Trophoblast cell (in vitro differentiated cells and primary cell): ENCODE results near the gene CRYGN.

ENCODE experiments used
- DNase-seq, 2 donors: peaks; one replicate each; pipeline ENCODE4 v3.0.0-alpha.2; 2016
- H2AFZ ChIP-seq: 2 replicates; pipeline ENCODE4 v1.6.1; 2013; ENCODE audit warnings: low read length, moderate library complexity, mild to moderate bottlenecking; ENCODE audit not compliant: insufficient read depth, poor library complexity
- H2AK5ac ChIP-seq: 2 replicates; pipeline ENCODE4 v1.6.1; 2013; ENCODE audit warnings: mild to moderate bottlenecking, low read length
- H2BK120ac ChIP-seq: 2 replicates; pipeline ENCODE4 v1.6.1; 2013; ENCODE audit warnings: low read length, mild to moderate bottlenecking, moderate library complexity; ENCODE audit not compliant: insufficient read depth, poor library complexity
- H2BK12ac ChIP-seq: 2 replicates; pipeline ENCODE4 v1.6.1; 2013; ENCODE audit warnings: mild to moderate bottlenecking, low read length, moderate library complexity
- H2BK5ac ChIP-seq: 2 replicates; pipeline ENCODE4 v1.6.1; 2013; ENCODE audit warnings: low read length, low read depth, moderate library complexity, mild to moderate bottlenecking; ENCODE audit not compliant: poor library complexity
- H3K14ac ChIP-seq: 2 replicates; pipeline ENCODE4 v1.6.1; 2013; ENCODE audit warnings: mild to moderate bottlenecking, low read length
- H3K18ac ChIP-seq: 2 replicates; pipeline ENCODE4 v1.6.1; 2013; ENCODE audit warnings: mild to moderate bottlenecking, low read length
- H3K23ac ChIP-seq: 2 replicates; pipeline ENCODE4 v1.6.1; 2013; ENCODE audit warnings: low read length
- H3K27ac ChIP-seq: 2 replicates; pipeline ENCODE4 v1.5.1; 2013; ENCODE audit warnings: low read depth, mild to moderate bottlenecking, inconsistent platforms, low read length, moderate library complexity
- H3K27me3 ChIP-seq: 2 replicates; pipeline ENCODE4 v1.6.1; 2013; ENCODE audit warnings: inconsistent platforms, mild to moderate bottlenecking, low read length, moderate library complexity; ENCODE audit not compliant: insufficient read depth
- H3K36me3 ChIP-seq, 2 experiments: 1 replicate in 1 of 2; 2 replicates in 1 of 2; pipeline ENCODE4 v1.6.1; 2013; ENCODE audit warnings: low read length in 2 of 2, mild to moderate bottlenecking in 2 of 2, moderate library complexity in 1 of 2; ENCODE audit not compliant: insufficient read depth in 2 of 2, control insufficient read depth in 1 of 2
- H3K4ac ChIP-seq: 2 replicates; pipeline ENCODE4 v1.6.1; 2013; ENCODE audit warnings: low read depth, mild to moderate bottlenecking, low read length, moderate library complexity
- H3K4me1 ChIP-seq, 2 experiments: 1 replicate in 1 of 2; 2 replicates in 1 of 2; pipeline ENCODE4 v1.6.1; 2013; ENCODE audit warnings: low read length in 2 of 2, mild to moderate bottlenecking in 2 of 2, moderate library complexity in 1 of 2; ENCODE audit not compliant: insufficient read depth in 2 of 2, control insufficient read depth in 1 of 2
- H3K4me2 ChIP-seq: 2 replicates; pipeline ENCODE4 v1.6.1; 2013; ENCODE audit warnings: inconsistent platforms, mild to moderate bottlenecking, low read length, moderate library complexity
- H3K4me3 ChIP-seq: 2 replicates; pipeline ENCODE4 v1.5.1; 2013; ENCODE audit warnings: mild to moderate bottlenecking, low read depth, low read length, inconsistent platforms
- H3K79me1 ChIP-seq: one replicate; pipeline ENCODE4 v1.6.1; 2013; ENCODE audit warnings: low read length
- H3K79me2 ChIP-seq: 2 replicates; pipeline ENCODE4 v1.6.1; 2013; ENCODE audit warnings: low read length, mild to moderate bottlenecking; ENCODE audit not compliant: control insufficient read depth, insufficient read depth, poor library complexity
- H3K9ac ChIP-seq: 2 replicates; pipeline ENCODE4 v1.6.1; 2013; ENCODE audit warnings: mild to moderate bottlenecking, low read length
- H3K9me3 ChIP-seq: 2 replicates; pipeline ENCODE4 v1.6.1; 2013; ENCODE audit warnings: low read depth, mild to moderate bottlenecking, control low read depth, inconsistent platforms, low read length; ENCODE audit not compliant: insufficient read depth
- H4K12ac ChIP-seq: 2 replicates; pipeline ENCODE4 v1.6.1; 2013; ENCODE audit warnings: low read depth, mild to moderate bottlenecking, low read length, moderate library complexity
- H4K8ac ChIP-seq: 2 replicates; pipeline ENCODE4 v1.6.1; 2013; ENCODE audit warnings: low read depth, mild to moderate bottlenecking, low read length, moderate library complexity
- H4K91ac ChIP-seq: one replicate; pipeline ENCODE4 v1.6.1; 2013; ENCODE audit warnings: low read depth, mild to moderate bottlenecking, low read length, moderate library complexity
- WGBS: extraction: QIAGEN DNeasy Blood & Tissue Kit; methylation state at CpG from one replicate; pipeline ENCODE4 v1.1.7; 2013; ENCODE audit warnings: missing lambda C conversion rate; ENCODE audit not compliant: insufficient read length, insufficient coverage; ENCODE audit errors: extremely low coverage; 5-methylcytosine and 5-hydroxymethylcytosine counted together

The CRYGN gene

DNA sequence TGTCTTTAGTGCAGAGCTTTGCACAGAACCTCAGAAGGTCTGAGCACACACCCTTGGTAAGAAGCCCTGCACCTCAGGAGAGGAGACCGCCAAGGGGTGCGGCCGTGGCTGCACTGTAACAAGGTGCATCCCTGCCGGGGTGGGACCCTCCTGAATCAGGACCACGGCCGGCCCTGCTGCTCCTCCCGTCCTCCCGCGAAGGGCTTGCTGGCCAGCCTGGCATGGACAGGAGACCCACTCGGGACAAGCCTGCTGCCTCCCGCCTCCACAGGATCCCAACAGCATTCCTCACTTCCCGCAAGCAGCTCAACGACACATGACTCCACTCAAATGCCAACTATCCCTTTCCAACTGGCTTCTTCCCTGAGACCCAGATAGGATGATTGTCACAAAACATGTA, 42.9 kb downstream of the CRYGN start:
- peaks cover 1 to 5% of the 10 kb centered on the region in 2 experiments for H3K36me3 ChIP-seq
- H4K12ac ChIP-seq: no peak overlapping the region
- no peaks in the 10 kb centered on the region for H3K79me2 ChIP-seq
- no peak overlapping the region for H3K18ac ChIP-seq
- no peak overlapping the region for H3K14ac ChIP-seq
- no peaks in the 10 kb centered on the region for H3K27me3 ChIP-seq
- H3K79me1 ChIP-seq: no peaks in the 10 kb centered on the region
- H3K9ac ChIP-seq: no peak overlapping the region
- H3K4me3 ChIP-seq: no peak overlapping the region
- DNase-seq: no peak
- no peak overlapping the region for H2AFZ ChIP-seq
- H3K4ac ChIP-seq: no peak overlapping the region
- H2AK5ac ChIP-seq: no peak overlapping the region
- no peak overlapping the region for H3K4me2 ChIP-seq
- H3K27ac ChIP-seq: no peak overlapping the region
- H2BK5ac ChIP-seq: no peak overlapping the region
- H3K23ac ChIP-seq: no peak overlapping the region
- H3K9me3 ChIP-seq: no peaks in the 10 kb centered on the region
- peaks cover 0 to 3% of the 10 kb centered on the region in 2 experiments for H3K4me1 ChIP-seq
- no peak overlapping the region for H4K8ac ChIP-seq
- H4K91ac ChIP-seq: no peak overlapping the region
- H2BK12ac ChIP-seq: no peak overlapping the region
- no CpG with 5 or more reads among the region's 13 CpGs for WGBS
- no peak overlapping the region for H2BK120ac ChIP-seq

DNA sequence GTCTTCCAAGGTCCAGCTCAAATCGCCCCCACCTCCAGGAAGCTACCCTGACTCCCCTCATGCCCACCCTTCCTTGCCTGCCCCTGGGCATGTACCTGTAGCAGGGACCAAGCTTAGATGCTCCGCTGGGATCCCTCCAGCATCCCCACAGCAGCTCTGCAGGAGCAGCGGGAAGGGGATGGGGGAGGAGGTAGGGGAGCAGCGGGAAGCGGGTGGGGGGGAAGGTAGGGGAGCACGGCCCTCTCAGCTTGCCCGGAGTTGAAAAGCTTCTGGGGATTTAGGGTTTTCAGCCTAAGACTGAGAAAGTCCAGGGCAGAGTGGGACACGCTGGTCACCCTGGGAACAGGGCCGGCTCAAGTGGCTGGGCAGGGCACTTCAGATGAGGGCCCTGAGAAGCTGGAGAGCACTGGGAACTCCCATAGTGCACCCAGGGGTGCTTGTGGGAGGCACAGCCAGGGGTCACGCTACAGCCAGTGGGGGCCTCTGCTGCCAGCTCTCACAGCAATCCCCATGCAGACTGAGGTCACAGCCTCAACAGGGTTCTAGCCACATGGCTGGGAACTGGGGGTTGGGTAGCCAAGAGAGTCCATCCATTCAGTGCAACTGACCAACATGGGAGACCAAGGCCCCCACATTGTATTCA, 43.5 kb downstream of the CRYGN start:
- no peak overlapping the region for H3K4me3 ChIP-seq
- H3K14ac ChIP-seq: no peak overlapping the region
- H2BK5ac ChIP-seq: no peak overlapping the region
- H2AFZ ChIP-seq: no peak overlapping the region
- H2BK120ac ChIP-seq: no peak overlapping the region
- H2BK12ac ChIP-seq: no peak overlapping the region
- no peak overlapping the region for H3K4me2 ChIP-seq
- H3K9me3 ChIP-seq: no peaks in the 10 kb centered on the region
- no peak overlapping the region for H4K12ac ChIP-seq
- H3K4ac ChIP-seq: no peak overlapping the region
- H3K23ac ChIP-seq: no peak overlapping the region
- H3K27ac ChIP-seq: no peak overlapping the region
- H3K27me3 ChIP-seq: no peaks in the 10 kb centered on the region
- peaks cover 1 to 5% of the 10 kb centered on the region in 2 experiments for H3K36me3 ChIP-seq
- no peaks in the 10 kb centered on the region for H3K79me1 ChIP-seq
- no peaks in the 10 kb centered on the region for H3K79me2 ChIP-seq
- H4K91ac ChIP-seq: no peak overlapping the region
- no CpG with 5 or more reads among the region's 10 CpGs for WGBS
- H3K9ac ChIP-seq: no peak overlapping the region
- peaks cover 0 to 3% of the 10 kb centered on the region in 2 experiments for H3K4me1 ChIP-seq
- H3K18ac ChIP-seq: no peak overlapping the region
- no peak overlapping the region for H2AK5ac ChIP-seq
- DNase-seq: no peak
- no peak overlapping the region for H4K8ac ChIP-seq

DNA sequence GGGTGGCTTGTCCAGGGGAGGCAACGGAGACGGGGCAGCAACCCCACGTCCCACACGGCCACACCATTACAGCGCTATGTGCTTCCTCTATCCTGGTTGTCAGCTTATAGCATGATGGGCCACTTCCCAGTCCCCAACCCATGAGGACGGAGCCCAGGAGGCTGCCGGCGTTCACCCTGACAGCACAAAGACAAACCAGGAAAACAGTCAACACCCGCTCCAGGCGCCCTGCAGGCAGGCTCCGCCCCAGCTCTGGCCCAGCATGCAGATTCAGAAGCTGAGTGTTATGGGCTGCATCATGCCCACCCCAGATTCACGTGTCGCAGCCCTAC, 44.9 kb downstream of the CRYGN start:
- Histone ChIP-seq H3K27me3 (no peaks in the 10 kb centered on the region), H3K4me1 (peaks cover 0 to 3% of the 10 kb centered on the region in 2 experiments), H3K79me1 (no peaks in the 10 kb centered on the region), H3K36me3 (peaks cover 1 to 5% of the 10 kb centered on the region in 2 experiments), H4K12ac (no peak overlapping the region), H3K23ac (no peak overlapping the region), H3K9ac (no peak overlapping the region), H3K4me3 (no peak overlapping the region), H4K8ac (no peak overlapping the region), H3K9me3 (no peaks in the 10 kb centered on the region), H3K4ac (no peak overlapping the region), H2AK5ac (no peak overlapping the region), H3K14ac (no peak overlapping the region), H3K18ac (no peak overlapping the region), H2BK120ac (no peak overlapping the region), H2BK12ac (no peak overlapping the region), H3K27ac (no peak overlapping the region), H3K4me2 (no peak overlapping the region), H2BK5ac (no peak overlapping the region), H4K91ac (no peak overlapping the region), H2AFZ (no peak overlapping the region), H3K79me2 (no peaks in the 10 kb centered on the region)
- WGBS: no CpG with 5 or more reads among the region's 13 CpGs
- no peak for DNase-seq

DNA sequence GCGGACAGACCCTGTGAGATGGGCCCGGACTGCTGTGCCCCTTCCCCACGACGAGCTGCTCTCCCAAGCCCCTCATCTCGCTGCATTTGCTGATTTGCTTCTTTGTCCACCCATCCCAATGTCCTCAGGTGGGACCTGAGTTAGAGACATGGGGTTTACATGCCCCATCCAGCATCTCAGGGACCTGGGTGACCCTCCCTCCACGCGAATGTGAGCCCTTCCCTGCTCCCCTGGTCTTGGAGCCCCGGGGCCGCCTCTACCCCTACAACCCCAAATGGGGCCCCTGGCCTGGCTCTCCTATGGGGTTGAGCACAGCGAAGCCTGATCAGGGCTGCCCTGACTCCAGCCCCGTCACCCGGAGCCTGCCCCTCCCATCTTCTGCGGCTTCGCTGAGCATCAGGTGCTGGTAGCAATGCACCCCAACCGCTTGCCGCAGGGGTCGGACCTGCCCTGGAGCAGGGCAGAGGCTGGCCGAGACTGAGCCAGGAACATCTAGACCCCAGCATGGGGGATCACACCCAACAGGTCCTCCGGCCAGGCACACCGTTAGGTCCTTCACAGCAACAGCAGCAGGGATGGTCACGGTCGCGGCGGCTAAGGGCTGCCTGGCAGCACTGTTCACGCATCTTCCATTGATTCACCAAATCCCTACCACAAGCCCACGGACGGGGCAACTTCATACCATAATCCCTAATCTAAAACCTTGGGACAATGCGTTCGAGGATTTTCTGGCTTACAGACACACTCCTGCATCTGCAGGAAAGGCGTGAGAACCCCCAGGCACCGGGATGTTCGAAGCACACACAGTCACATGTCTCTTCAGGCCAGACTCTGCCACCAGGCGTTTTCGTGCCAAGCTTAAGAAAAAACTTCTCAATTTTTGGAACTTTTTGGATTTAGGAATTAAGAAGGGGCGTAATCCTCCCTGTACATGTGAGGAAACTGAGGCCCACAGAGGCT, 45.6 kb downstream of the CRYGN start:
- Histone ChIP-seq H3K27me3 (no peaks in the 10 kb centered on the region), H4K8ac (no peak overlapping the region), H3K9me3 (no peaks in the 10 kb centered on the region), H3K23ac (no peak overlapping the region), H3K9ac (no peak overlapping the region), H4K12ac (no peak overlapping the region), H3K14ac (no peak overlapping the region), H2AFZ (no peak overlapping the region), H3K18ac (no peak overlapping the region), H3K4me1 (peaks cover 0 to 3% of the 10 kb centered on the region in 2 experiments), H2BK5ac (no peak overlapping the region), H3K79me2 (no peaks in the 10 kb centered on the region), H3K4ac (no peak overlapping the region), H2BK12ac (no peak overlapping the region), H4K91ac (no peak overlapping the region), H3K36me3 (peaks cover 1 to 5% of the 10 kb centered on the region in 2 experiments), H3K27ac (no peak overlapping the region), H2BK120ac (no peak overlapping the region), H3K4me2 (no peak overlapping the region), H3K4me3 (no peak overlapping the region), H3K79me1 (no peaks in the 10 kb centered on the region), H2AK5ac (no peak overlapping the region)
- no peak for DNase-seq
- WGBS: no CpG with 5 or more reads among the region's 35 CpGs
